HepG2 (cell line): ENCODE data around the gene CDT1. TPM values are rescaled to one million over a fixed set of nuclear protein-coding genes. Genes with fewer than 3 reads are reported as not detected.
A peak's percentile ranks its signal among the peaks of the same experiment; 100 is the strongest.

Experiments used
- ATAC-seq: fragments of 200-7000 bp; cut with Tn5 transposase; 3 replicates; pipeline ENCODE4 v1.9.1; 2020; ENCODE audit warnings: mild to moderate bottlenecking, moderate library complexity
- BruUV-seq: library from RNA; stranded (reverse); fragments of 400-500 nt; replicated peaks from 2 replicates; lab custom pipeline; 2021; lab: Mats Ljungman, UMichigan
- CTCF ChIA-PET: fragments of 300-600 bp; formaldehyde crosslinking; extraction: SDS; loops from one replicate; lab custom pipeline; 2021; ENCODE audit warnings: low total read pairs, inconsistent platforms, low intra/inter-chr PET ratio; lab: Yijun Ruan, JAX
- POLR2A ChIA-PET: fragments of 350-600 bp; sonication (Branson Sonifier 250); formaldehyde crosslinking; loops from one replicate; lab custom pipeline; 2020; ENCODE audit warnings: antibody characterized with exemption, inconsistent platforms; lab: Yijun Ruan, JAX
- DNase-seq: peaks from one replicate; pipeline ENCODE4 v3.0.0-alpha.2; 2015; ENCODE audit warnings: low spot score
- FAIRE-seq: peaks from 3 replicates; lab custom pipeline; 2011; peaks lifted over from hg19 to GRCh38; lab: Jason Lieb, UNC
- H2AFZ ChIP-seq: one replicate; pipeline ENCODE4 v1.6.1; 2011; ENCODE audit warnings: low read length, inconsistent platforms
- H3K27ac ChIP-seq: fragments of 300-600 bp; 3 replicates; pipeline ENCODE4 v1.8.0; 2011; ENCODE audit warnings: mixed run types, mild to moderate bottlenecking, mixed read lengths, low read length, inconsistent platforms; ENCODE audit not compliant: insufficient read depth; ENCODE audit errors: extremely low read length
- H3K27me3 ChIP-seq, 2 experiments: fragments of 200-600 bp in 1 of 2; 2 replicates in 1 of 2; 3 replicates in 1 of 2; pipeline versions ENCODE4 v1.6.0 to v1.8.0; 2011; ENCODE audit warnings: low read length in 2 of 2, mild to moderate bottlenecking in 2 of 2, moderate library complexity in 2 of 2, inconsistent platforms in 1 of 2; ENCODE audit not compliant: insufficient read depth in 2 of 2, control insufficient read depth in 1 of 2
- H3K36me3 ChIP-seq, 2 experiments: fragments of 200-600 bp in 1 of 2; replicated peaks in 1 of 2; 2 replicates in 1 of 2; 3 replicates in 1 of 2; pipeline versions ENCODE4 v1.5.1 to v1.8.0; 2011; ENCODE audit warnings: low read length in 2 of 2, inconsistent platforms in 1 of 2; ENCODE audit not compliant: insufficient read depth in 2 of 2, control insufficient read depth in 1 of 2
- H3K4me1 ChIP-seq: 2 replicates; pipeline ENCODE4 v1.5.1; 2012; ENCODE audit warnings: low read length, inconsistent platforms; ENCODE audit not compliant: insufficient read depth
- H3K4me2 ChIP-seq: 2 replicates; pipeline ENCODE4 v1.6.0; 2011; ENCODE audit warnings: low read depth, low read length, inconsistent platforms
- H3K4me3 ChIP-seq, 3 experiments: fragments of 200-600 bp in 1 of 3; sonication (generic), shearing (Covaris generic) in 1 of 3; replicated peaks in 1 of 3; 2 replicates each; pipeline ENCODE4 v1.5.1; 2011 to 2016; ENCODE audit warnings: low read length in 3 of 3, inconsistent platforms in 2 of 3, low read depth in 2 of 3, mild to moderate bottlenecking in 2 of 3, control low read depth in 1 of 3, mixed read lengths in 1 of 3; ENCODE audit not compliant: insufficient read depth in 1 of 3
- H3K79me2 ChIP-seq: one replicate; pipeline ENCODE4 v1.6.1; 2011; ENCODE audit warnings: low read length, inconsistent platforms; ENCODE audit not compliant: insufficient read depth
- H3K9ac ChIP-seq: 2 replicates; pipeline ENCODE4 v1.6.0; 2011; ENCODE audit warnings: mild to moderate bottlenecking, low read depth, low read length, inconsistent platforms; ENCODE audit not compliant: insufficient read depth
- H3K9me3 ChIP-seq: 2 replicates; pipeline ENCODE4 v1.5.1; 2012; ENCODE audit warnings: mild to moderate bottlenecking, low read length
- H4K20me1 ChIP-seq: 2 replicates; pipeline ENCODE4 v1.6.0; 2011; ENCODE audit warnings: inconsistent platforms, mild to moderate bottlenecking, low read length, moderate library complexity; ENCODE audit not compliant: insufficient read depth
- ATF2 ChIP-seq: sonication (generic); formaldehyde crosslinking; IDR thresholded peaks from 2 replicates; pipeline ENCODE4 v1.4.0; 2020; ENCODE audit warnings: missing genetic modification reagents
- FOXA1 ChIP-seq, 2 experiments: fragments of 450-650 bp in 1 of 2; sonication (generic) in 1 of 2; formaldehyde crosslinking in 1 of 2; IDR thresholded peaks; 2 replicates each; pipeline versions ENCODE4 v1.4.0 to v1.6.1; 2016 to 2020; ENCODE audit warnings: missing genetic modification reagents in 1 of 2
- GMEB1 ChIP-seq: sonication (generic); formaldehyde crosslinking; IDR thresholded peaks from 2 replicates; pipeline ENCODE4 v1.5.1; 2020; ENCODE audit warnings: missing genetic modification reagents, mild to moderate bottlenecking, borderline replicate concordance
- HCFC1 ChIP-seq: fragments of 150-350 bp; IDR thresholded peaks from 2 replicates; pipeline ENCODE4 v1.6.1; 2014; ENCODE audit warnings: low read depth, low read length
- KMT2B ChIP-seq: IDR thresholded peaks from 2 replicates; pipeline ENCODE4 v1.6.1; 2016; ENCODE audit warnings: missing genetic modification reagents, missing compliant biosample characterization
- MAFK ChIP-seq, 2 experiments: IDR thresholded peaks in 1 of 2; conservative IDR thresholded peaks in 1 of 2; 2 replicates each; pipeline ENCODE4 v1.6.1; 2011; ENCODE audit warnings: improper control_type of control experiment in 2 of 2, low read length in 2 of 2
- TAF15 ChIP-seq: fragments of 200-400 bp; formaldehyde crosslinking; IDR thresholded peaks from one replicate; pipeline ENCODE4 v1.6.1; 2018; ENCODE audit warnings: mild to moderate bottlenecking, low read depth, low read length; ENCODE audit not compliant: poor library complexity, severe bottlenecking
- ZBTB14 ChIP-seq: sonication (generic); formaldehyde crosslinking; IDR thresholded peaks from 2 replicates; pipeline ENCODE4 v1.4.0; 2020; ENCODE audit warnings: missing genetic modification reagents
- ZNF224 ChIP-seq: sonication (generic); formaldehyde crosslinking; IDR thresholded peaks from 2 replicates; pipeline ENCODE4 v1.5.0; 2020; ENCODE audit warnings: mild to moderate bottlenecking, missing genetic modification reagents
- ZNF569 ChIP-seq: sonication (generic); formaldehyde crosslinking; IDR thresholded peaks from 2 replicates; pipeline ENCODE4 v1.5.0; 2020; ENCODE audit warnings: mild to moderate bottlenecking, missing genetic modification reagents, moderate library complexity, borderline replicate concordance
- ZNF639 ChIP-seq: conservative IDR thresholded peaks from 2 replicates; pipeline ENCODE4 v1.6.1; 2018; ENCODE audit warnings: missing genetic modification reagents
- ZXDC ChIP-seq: sonication (generic); formaldehyde crosslinking; IDR thresholded peaks from 2 replicates; pipeline ENCODE4 v1.5.0; 2020; ENCODE audit warnings: mild to moderate bottlenecking, missing genetic modification reagents
- whole genome bisulfite sequencing: methylation state at CpG from one replicate; pipeline ENCODE4 v1.1.6; 2017; ENCODE audit warnings: low lambda C conversion rate; 5-methylcytosine and 5-hydroxymethylcytosine counted together
- in situ Hi-C: cut with HindIII; loops from 2 replicates; pipeline ENCODE4 v1.10.0; 2017; ENCODE audit warnings: low pct_unique_long_range_greater_than_20kb; ENCODE audit not compliant: extremely low pct_ligation_motif_present
- intact Hi-C: fragments of 100-400 bp; cut with micrococcal nuclease; formaldehyde crosslinking; loops from one replicate; pipeline ENCODE4 v1.10.0; 2022; ENCODE audit not compliant: unreplicated experiment
- polyA plus RNA-seq, 8 experiments: library from polyadenylated mRNA; depleted of rRNA in 3 of 8; stranded (reverse) in 7 of 8; unstranded in 1 of 8; fragments of >200 nt; fragmentation: Illumina TruSeq in 4 of 8; extraction: Trizol in 4 of 8; gene quantifications; 2 replicates each; pipeline versions ENCODE4 v1.2.1 to v1.2.3, GENCODE V29; 2011 to 2016; ENCODE audit warnings: low read depth in 4 of 8, missing spikeins in 1 of 8, mixed read lengths in 1 of 8; ENCODE audit not compliant: insufficient read depth in 1 of 8
- total RNA-seq, 5 experiments: library from RNA; depleted of rRNA; stranded (reverse); fragments of >200 nt; fragmentation: Illumina TruSeq; extraction: Trizol; gene quantifications; 2 replicates each; pipeline ENCODE4 v1.2.3, GENCODE V29; 2016; ENCODE audit warnings: low read depth in 1 of 5

Gene CDT1
- total and polyA plus RNA-seq, 2 of the 13 experiments (the other 11 are each of a cell fraction or from before 2014, with no cell fraction given): 23.1 to 23.8 TPM

GRCh38 chr16:88784856-88785105 is 18.8 kb upstream of the CDT1 start:
- H3K27me3 ChIP-seq: no peaks in the 10 kb centered on the region; a peak in 1 of 5 replicates
- peaks cover 46% of the 10 kb centered on the region for H3K79me2 ChIP-seq
- no peak overlapping the region for H2AFZ ChIP-seq
- peak overlapping the region; percentile 97 for H3K4me2 ChIP-seq
- ChIA-PET CTCF (interaction anchor here (0.7 to 2.9 kb wide), 7 partner anchors 21 to 47 kb away, joined by 3 to 10 read pairs (median 5); partner anchors contain the start of gene APRT), POLR2A (interaction anchor here (0.6 to 5.4 kb wide), 16 partner anchors 9 to 415 kb away, joined by 3 to 36 read pairs (median 4); partner anchors contain the start of genes APRT, MVD and SLC22A31)
- no peaks in the 10 kb centered on the region for H3K9me3 ChIP-seq
- no CpG with 5 or more reads among the region's 32 CpGs for WGBS
- 0 out of 5 replicates have a peak, but pooled peaks cover 0 to under 1% of the 10 kb centered on the region in 2 experiments for H3K36me3 ChIP-seq
- H4K20me1 ChIP-seq: peaks cover 28% of the 10 kb centered on the region
- ATAC-seq (peak; percentile 39), DNase-seq (no peak), FAIRE-seq (no peak)
- intact Hi-C loops (loop anchor here (1.0 to 2.0 kb wide), 2 partner anchors 13 to 14 kb away; no protein-coding TSS in a partner anchor), in situ Hi-C loops (no loop called here)
- H3K4me1 ChIP-seq: peaks cover 76% of the 10 kb centered on the region
- BruUV-seq: no TSS peak
- H3K27ac ChIP-seq: peak overlapping the region; percentile 70
- peak overlapping the region; percentile 82 for H3K9ac ChIP-seq
- H3K4me3 ChIP-seq: peak overlapping the region; percentile 73 to 87 (median 85)
- TF ChIP-seq FOXA1 (IDR thresholded peaks at IDR 0.05) (no peak), FOXA1 (CRISPR knock-in tag; IDR thresholded peaks at IDR 0.05) (no peak), ZNF224 (CRISPR knock-in tag) (no peak), ZNF639 (CRISPR knock-in tag) (no peak), ZXDC (no peak), KMT2B (no peak), ZBTB14 (peak; percentile 27; the same call in 1 of the 2 replicates), ATF2 (CRISPR knock-in tag) (no peak), GMEB1 (CRISPR knock-in tag) (no peak), ZNF569 (CRISPR knock-in tag) (no peak), HCFC1 (no peak), MAFK (conservative IDR thresholded peaks at IDR 0.05 in 1 of 2, IDR thresholded peaks at IDR 0.05 in 1 of 2; ENCODE audit: low read length in 2 of 2) (no peak), TAF15 (no peak)
